Measurements from ENCODE around the gene RAB2B. TPM values are rescaled to one million over a fixed set of nuclear protein-coding genes. Genes with fewer than 3 reads are reported as not detected.
A peak's percentile ranks its signal among the peaks of the same experiment; 100 is the strongest.
"Not testable (repeated sequence)": the region's sequence is repeated elsewhere in the genome, so short reads cannot be mapped to it uniquely, and the experiment has no call there.

RAB2B gene
- total and polyA plus RNA-seq, 8 donors, result 26.8 to 58.1 (median 47.8) TPM

DNA sequence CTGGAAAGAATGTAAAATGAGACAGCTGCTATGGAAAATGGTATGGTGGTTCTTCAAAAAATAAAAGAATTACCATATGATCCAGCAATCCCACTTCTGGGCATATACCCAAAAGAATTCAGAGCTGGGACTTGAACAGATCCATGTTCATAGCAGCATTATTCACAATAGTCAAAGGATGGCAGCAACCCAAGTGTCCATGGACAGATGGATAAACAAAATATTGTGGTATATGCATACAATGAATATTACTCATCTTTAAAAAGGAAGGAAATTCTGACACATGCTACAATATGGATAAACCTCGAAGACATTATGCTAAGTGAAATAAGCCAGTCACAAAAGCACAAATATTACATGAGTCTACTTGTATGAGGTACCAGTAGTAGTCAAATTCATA is 9.1 kb downstream of the RAB2B start:
- intact Hi-C loops (cut with DNase I), result no loop called here
- DNase-seq, result no peak
- H3K4me1 ChIP-seq, result no peaks in the 10 kb centered on the region
- no peaks in the 10 kb centered on the region for H3K27me3 ChIP-seq
- H3K4me3 ChIP-seq, result no peak overlapping the region
- H3K27ac ChIP-seq, result no peak overlapping the region
- no peaks in the 10 kb centered on the region for H3K9me3 ChIP-seq
- H3K36me3 ChIP-seq, result peaks cover 0 to 74% of the 10 kb centered on the region in 2 donors
- ATAC-seq, result no peak
- TF ChIP-seq, protein P1, sequence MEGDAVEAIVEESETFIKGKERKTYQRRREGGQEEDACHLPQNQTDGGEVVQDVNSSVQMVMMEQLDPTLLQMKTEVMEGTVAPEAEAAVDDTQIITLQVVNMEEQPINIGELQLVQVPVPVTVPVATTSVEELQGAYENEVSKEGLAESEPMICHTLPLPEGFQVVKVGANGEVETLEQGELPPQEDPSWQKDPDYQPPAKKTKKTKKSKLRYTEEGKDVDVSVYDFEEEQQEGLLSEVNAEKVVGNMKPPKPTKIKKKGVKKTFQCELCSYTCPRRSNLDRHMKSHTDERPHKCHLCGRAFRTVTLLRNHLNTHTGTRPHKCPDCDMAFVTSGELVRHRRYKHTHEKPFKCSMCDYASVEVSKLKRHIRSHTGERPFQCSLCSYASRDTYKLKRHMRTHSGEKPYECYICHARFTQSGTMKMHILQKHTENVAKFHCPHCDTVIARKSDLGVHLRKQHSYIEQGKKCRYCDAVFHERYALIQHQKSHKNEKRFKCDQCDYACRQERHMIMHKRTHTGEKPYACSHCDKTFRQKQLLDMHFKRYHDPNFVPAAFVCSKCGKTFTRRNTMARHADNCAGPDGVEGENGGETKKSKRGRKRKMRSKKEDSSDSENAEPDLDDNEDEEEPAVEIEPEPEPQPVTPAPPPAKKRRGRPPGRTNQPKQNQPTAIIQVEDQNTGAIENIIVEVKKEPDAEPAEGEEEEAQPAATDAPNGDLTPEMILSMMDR (IDR thresholded peaks at IDR 0.05), result no peak

- intact Hi-C loops (cut with DNase I), result no loop called here
- Histone ChIP-seq H3K4me1 (peaks cover 10 to 48% of the 10 kb centered on the region in 2 donors), H3K9me3 (no peaks in the 10 kb centered on the region), H3K4me3 (peak within 1 kb of the TSS; percentile 85 to 91), H3K36me3 (peaks cover 3 to 19% of the 10 kb centered on the region in 2 donors), H3K27me3 (no peaks in the 10 kb centered on the region), H3K27ac (peak within 1 kb of the TSS; percentile 98)
- DNase-seq, result peak; percentile 99 to 100 (median 100)
- ATAC-seq, result peak; percentile 99
- TF ChIP-seq, protein P1 (IDR thresholded peaks at IDR 0.05), result peak; percentile 42 to 67
These were observed 20.7 kb downstream of the RAB2B start, which contains the start of gene CHD8 for GRCh38 chr14:21455912-21456667. Gene CHD8, minus strand, starts transcription at chr14:21456123. Its CDS starts 24,480 bp downstream, at chr14:21431643.

DNA sequence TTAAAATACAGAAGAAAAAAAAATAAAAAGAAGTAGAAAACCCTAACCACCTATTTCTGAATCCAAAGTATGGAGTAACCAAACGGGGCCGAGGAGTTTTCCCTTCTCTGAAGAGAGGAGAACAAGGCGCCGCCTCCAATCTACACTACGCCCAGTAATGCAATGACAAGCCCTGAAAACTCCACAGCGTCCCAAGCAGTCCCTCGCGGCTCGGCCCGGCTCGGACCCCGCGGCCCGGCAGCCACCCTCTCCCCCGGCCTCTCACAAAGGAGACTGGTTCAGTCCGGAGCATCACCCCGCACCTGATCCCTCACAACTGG is 21.2 kb downstream of the RAB2B start:
- Histone ChIP-seq H3K4me3 (peak overlapping the region; percentile 85 to 91), H3K27ac (peak overlapping the region; percentile 98), H3K9me3 (no peaks in the 10 kb centered on the region), H3K27me3 (no peaks in the 10 kb centered on the region), H3K4me1 (peaks cover 10 to 48% of the 10 kb centered on the region in 2 donors), H3K36me3 (peaks cover 0 to 14% of the 10 kb centered on the region in 2 donors)
- DNase-seq (no peak), ATAC-seq (peak; percentile 46)
- TF ChIP-seq, protein P1 (IDR thresholded peaks at IDR 0.05), result no peak
- intact Hi-C loops (cut with DNase I), result no loop called here

DNA sequence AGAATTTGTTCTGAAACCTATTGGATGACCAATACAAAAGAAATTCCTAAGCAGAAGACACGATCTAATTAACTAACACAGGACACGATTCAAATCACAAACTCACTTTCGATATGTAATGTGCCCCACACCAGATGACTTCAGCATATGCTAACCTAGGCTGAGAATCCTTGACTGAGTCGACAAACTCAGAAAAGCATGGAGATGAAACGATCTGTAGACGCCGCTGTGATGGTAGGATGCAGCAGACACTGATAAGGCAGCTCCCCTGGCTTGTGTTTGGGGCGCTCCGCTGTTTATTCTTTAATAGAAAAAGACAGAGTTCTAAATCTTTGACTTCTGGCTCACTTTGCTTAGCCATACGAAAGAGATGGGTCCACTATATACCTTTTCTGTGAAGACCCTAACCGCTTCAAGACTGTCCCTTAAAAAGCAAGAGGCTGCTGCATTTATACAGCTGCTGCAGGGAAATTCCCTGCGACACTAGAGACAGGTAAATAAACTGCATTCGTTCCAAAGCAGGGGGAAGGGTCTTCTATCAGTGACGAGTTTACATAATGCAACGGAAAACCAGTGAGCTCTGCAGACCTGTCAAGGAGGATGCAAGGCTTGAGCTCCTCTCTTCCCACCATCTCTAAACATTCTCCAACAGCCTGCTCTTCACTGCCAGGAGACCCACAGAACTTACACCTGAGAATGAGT is 21.8 kb downstream of the RAB2B start:
- no peaks in the 10 kb centered on the region for H3K9me3 ChIP-seq
- peak overlapping the region; percentile 85 to 91 for H3K4me3 ChIP-seq
- TF ChIP-seq, protein P1 (IDR thresholded peaks at IDR 0.05), result no peak
- H3K27me3 ChIP-seq, result no peaks in the 10 kb centered on the region
- ATAC-seq, result peak; percentile 2
- peak overlapping the region; percentile 98 for H3K27ac ChIP-seq
- peaks cover 0 to 11% of the 10 kb centered on the region in 2 donors for H3K36me3 ChIP-seq
- intact Hi-C loops (cut with DNase I), result no loop called here
- DNase-seq, result peak in 1 of 4 donors; percentile 13
- H3K4me1 ChIP-seq, result peaks cover 10 to 49% of the 10 kb centered on the region in 2 donors

GRCh38 chr14:21449899-21450216 is 26.9 kb downstream of the RAB2B start:
- H3K36me3 ChIP-seq, result peaks cover 0 to 5% of the 10 kb centered on the region in 2 donors
- H3K9me3 ChIP-seq, result no peaks in the 10 kb centered on the region
- H3K27ac ChIP-seq, result no peak overlapping the region
- H3K27me3 ChIP-seq, result no peaks in the 10 kb centered on the region
- TF ChIP-seq, protein P1 (IDR thresholded peaks at IDR 0.05), result no peak
- no peak for ATAC-seq
- no peak overlapping the region for H3K4me3 ChIP-seq
- no peak for DNase-seq
- intact Hi-C loops (cut with DNase I), result no loop called here
- peaks cover 6 to 44% of the 10 kb centered on the region in 2 donors for H3K4me1 ChIP-seq

DNA sequence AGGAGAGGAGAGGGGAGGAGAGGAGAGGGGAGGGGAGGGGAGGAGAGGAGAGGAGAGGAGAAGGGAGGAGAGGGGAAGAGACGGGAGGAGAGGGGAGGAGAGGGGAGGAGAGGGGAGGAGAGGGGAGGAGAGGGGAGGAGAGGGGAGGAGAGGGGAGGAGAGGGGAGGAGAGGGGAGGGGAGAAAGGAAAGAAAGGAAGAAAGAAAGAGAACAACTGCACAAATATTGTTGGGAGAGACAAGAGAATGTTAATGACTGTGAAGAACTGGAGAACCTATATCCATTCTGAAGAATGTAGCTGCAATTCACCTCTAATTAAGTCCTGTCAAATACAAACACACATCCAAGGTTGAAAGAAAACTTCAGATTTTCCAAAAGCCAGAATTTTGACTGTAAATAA is 34.1 kb downstream of the RAB2B start:
- intact Hi-C loops (cut with DNase I); DNase-seq; H3K4me3 ChIP-seq; H3K27ac ChIP-seq; H3K9me3 ChIP-seq; H3K36me3 ChIP-seq; ATAC-seq; H3K27me3 ChIP-seq: not testable (repeated sequence)
- peaks cover 5 to 19% of the 10 kb centered on the region in 2 donors for H3K4me1 ChIP-seq

Measured in left lung (tissue), 10 donors.